ENCODE measurements around the gene NAV2.
"Not testable (repeated sequence)": the region's sequence is repeated elsewhere in the genome, so short reads cannot be mapped to it uniquely, and the experiment has no call there.

NAV2 gene

GRCh38 chr11:19887842-19888241, 175.2 kb downstream of the NAV2 start:
- DNase-seq (ENCODE audit: low spot score) (no peak), FAIRE-seq (no peak)

- DNase-seq (ENCODE audit: low spot score) (peak; percentile 84), FAIRE-seq (peak; percentile 88)
These were observed 176.9 kb downstream of the NAV2 start for GRCh38 chr11:19889531-19889930.

GRCh38 chr11:19890308-19890707, 177.7 kb downstream of the NAV2 start:
- DNase-seq (ENCODE audit: low spot score) (peak; percentile 97), FAIRE-seq (peak; percentile 96)

- DNase-seq (ENCODE audit: low spot score) (no peak), FAIRE-seq (no peak)
These were observed 178.4 kb downstream of the NAV2 start for GRCh38 chr11:19891022-19891421.

- DNase-seq (ENCODE audit: low spot score) = peak; percentile 15
- no peak for FAIRE-seq
These were observed 179.8 kb downstream of the NAV2 start for GRCh38 chr11:19892387-19892786.

- DNase-seq (ENCODE audit: low spot score) = no peak
- no peak for FAIRE-seq
These were observed 180.2 kb downstream of the NAV2 start for GRCh38 chr11:19892876-19893275.

- no peak for FAIRE-seq
- no peak for DNase-seq (ENCODE audit: low spot score)
These were observed 181.8 kb downstream of the NAV2 start for GRCh38 chr11:19894404-19894803.

- FAIRE-seq; DNase-seq (ENCODE audit: low spot score): not testable (repeated sequence)
These were observed 182.4 kb downstream of the NAV2 start for GRCh38 chr11:19895037-19895436.

- no peak for FAIRE-seq
- DNase-seq (ENCODE audit: low spot score) = no peak
These were observed 183.1 kb downstream of the NAV2 start for GRCh38 chr11:19895776-19896175.

GRCh38 chr11:19903620-19904069, 191.0 kb downstream of the NAV2 start:
- DNase-seq (ENCODE audit: low spot score) (peak; percentile 41), FAIRE-seq (no peak)

- DNase-seq (ENCODE audit: low spot score) (peak; percentile 46), FAIRE-seq (no peak)
These were observed 192.7 kb downstream of the NAV2 start for GRCh38 chr11:19905280-19905853.

- DNase-seq (ENCODE audit: low spot score) (no peak), FAIRE-seq (no peak)
These were observed 193.5 kb downstream of the NAV2 start for GRCh38 chr11:19906126-19906525.

- FAIRE-seq (no peak), DNase-seq (ENCODE audit: low spot score) (no peak)
These were observed 194.5 kb downstream of the NAV2 start for GRCh38 chr11:19907008-19907579.

- DNase-seq (ENCODE audit: low spot score) = no peak
- FAIRE-seq = no peak
These were observed 195.2 kb downstream of the NAV2 start for GRCh38 chr11:19907839-19908238.

- no peak for DNase-seq (ENCODE audit: low spot score)
- no peak for FAIRE-seq
These were observed 198.3 kb downstream of the NAV2 start for GRCh38 chr11:19910931-19911330.

GRCh38 chr11:19912115-19912957, 199.7 kb downstream of the NAV2 start:
- FAIRE-seq = no peak

GRCh38 chr11:19912958-19913892, 200.6 kb downstream of the NAV2 start:
- DNase-seq (ENCODE audit: low spot score) = no peak
- no peak for FAIRE-seq

More at GRCh38 chr11:19912115-19912957, 199.7 kb downstream of the NAV2 start:
- DNase-seq (ENCODE audit: low spot score) = no peak

- DNase-seq (ENCODE audit: low spot score) = no peak
- FAIRE-seq = no peak
These were observed 201.2 kb downstream of the NAV2 start for GRCh38 chr11:19913893-19914249.

GRCh38 chr11:19915808-19916207, 203.2 kb downstream of the NAV2 start:
- DNase-seq (ENCODE audit: low spot score) (no peak), FAIRE-seq (no peak)

GRCh38 chr11:19917069-19917468, 204.4 kb downstream of the NAV2 start:
- FAIRE-seq = no peak
- no peak for DNase-seq (ENCODE audit: low spot score)

- FAIRE-seq = no peak
- DNase-seq (ENCODE audit: low spot score) = no peak
These were observed 205.8 kb downstream of the NAV2 start for GRCh38 chr11:19918302-19919049.
